Fibroblast of skin of left quadriceps (primary cell): ENCODE measurements around the gene UTP15.
A peak's percentile ranks its signal among the peaks of the same experiment; 100 is the strongest.

ENCODE experiments used
- DNase-seq, 2 experiments: peaks; one replicate each; pipeline ENCODE4 v3.0.0-alpha.2; 2013; ENCODE audit warnings: low read depth in 2 of 2

Gene UTP15

GRCh38 chr5:73565969-73566547 lies 515 bp downstream of the UTP15 start:
- no peak for DNase-seq

DNA sequence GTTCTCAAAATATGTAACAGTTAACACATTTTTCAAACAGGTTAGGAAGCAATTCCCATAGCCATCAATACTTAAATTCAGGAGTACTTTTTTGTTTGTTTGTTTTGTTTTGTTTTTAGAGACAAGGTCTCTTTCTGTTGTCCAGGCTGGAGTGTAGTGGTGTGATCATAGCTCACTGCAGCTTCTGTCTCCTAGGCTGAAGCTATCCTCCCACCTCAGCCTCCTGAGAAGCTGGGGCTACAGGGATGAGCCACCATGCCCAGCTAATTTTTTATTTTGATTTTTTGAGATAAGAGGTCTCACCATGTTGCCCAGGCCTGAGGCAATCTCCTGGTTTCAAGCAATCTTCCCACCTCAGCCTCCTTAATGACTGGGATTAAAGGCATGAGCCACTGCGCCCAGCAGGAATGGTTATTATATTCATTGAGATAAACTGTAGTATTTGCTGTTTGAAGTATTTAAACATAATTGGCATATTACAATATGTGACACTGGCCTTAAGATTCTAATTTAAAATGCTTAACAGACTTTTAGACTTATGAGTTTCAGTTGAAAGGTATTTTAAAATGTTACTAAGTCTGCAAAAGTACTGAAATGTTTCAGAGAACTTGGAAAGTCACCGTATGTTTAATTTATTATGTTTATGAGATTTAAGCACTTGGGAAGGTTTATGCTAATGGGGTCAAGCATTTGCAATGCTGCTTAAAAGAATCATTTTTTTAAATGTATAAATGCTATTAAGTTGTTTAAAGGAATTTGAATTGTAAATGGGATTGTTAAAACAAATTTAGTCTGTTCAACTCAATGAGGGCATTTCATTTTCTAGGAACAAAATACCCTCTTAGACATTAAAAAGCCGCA lies 17.0 kb downstream of the UTP15 start:
- no peak for DNase-seq

DNA sequence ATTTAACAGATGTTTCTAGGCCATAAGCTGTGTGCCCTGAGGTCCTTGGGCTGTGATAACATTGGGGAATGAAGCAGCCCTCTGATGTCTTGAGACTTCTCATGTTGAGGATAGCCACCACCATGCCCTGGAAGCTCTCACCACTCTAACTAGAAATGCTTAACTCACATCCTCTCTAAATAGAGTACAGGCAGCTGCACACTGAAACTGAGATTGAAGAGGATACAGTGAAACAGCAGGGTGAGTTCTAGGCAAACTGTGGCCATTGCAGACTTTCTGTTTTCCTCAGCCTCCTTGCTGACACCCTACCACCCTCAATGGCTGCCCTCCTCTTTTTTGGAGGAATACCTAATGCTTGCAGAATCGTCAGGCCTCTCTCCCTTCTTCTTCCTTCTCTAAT lies 22.4 kb downstream of the UTP15 start:
- DNase-seq: no peak

DNA sequence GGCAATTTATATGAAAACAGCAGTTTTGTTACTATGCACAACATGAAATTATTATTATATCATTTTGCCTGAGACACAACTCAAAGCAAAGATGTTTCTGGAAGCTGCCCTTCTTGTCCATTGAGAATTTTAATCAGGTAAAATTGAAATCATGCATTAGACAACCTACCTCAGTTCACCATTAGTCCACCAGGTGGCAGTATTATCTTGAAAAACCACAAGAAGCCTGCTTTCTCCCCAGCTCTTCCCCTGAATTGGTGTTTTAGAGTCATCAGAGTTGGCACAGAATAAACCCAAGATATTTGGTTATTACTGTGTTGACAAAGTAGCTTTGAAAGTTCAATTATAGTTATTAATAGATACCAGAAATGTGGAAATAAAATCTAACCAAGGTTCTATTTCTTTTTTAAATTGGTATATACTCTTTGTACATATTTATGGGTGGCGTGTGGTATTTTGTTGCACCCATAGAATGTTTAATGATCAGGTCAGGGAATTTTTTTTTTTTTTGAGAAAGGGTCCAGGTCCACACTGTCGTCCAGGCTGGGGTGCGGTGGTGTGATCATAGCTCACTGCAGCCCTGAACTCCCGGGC lies 25.7 kb downstream of the UTP15 start:
- peak; percentile 71 to 74 for DNase-seq

DNA sequence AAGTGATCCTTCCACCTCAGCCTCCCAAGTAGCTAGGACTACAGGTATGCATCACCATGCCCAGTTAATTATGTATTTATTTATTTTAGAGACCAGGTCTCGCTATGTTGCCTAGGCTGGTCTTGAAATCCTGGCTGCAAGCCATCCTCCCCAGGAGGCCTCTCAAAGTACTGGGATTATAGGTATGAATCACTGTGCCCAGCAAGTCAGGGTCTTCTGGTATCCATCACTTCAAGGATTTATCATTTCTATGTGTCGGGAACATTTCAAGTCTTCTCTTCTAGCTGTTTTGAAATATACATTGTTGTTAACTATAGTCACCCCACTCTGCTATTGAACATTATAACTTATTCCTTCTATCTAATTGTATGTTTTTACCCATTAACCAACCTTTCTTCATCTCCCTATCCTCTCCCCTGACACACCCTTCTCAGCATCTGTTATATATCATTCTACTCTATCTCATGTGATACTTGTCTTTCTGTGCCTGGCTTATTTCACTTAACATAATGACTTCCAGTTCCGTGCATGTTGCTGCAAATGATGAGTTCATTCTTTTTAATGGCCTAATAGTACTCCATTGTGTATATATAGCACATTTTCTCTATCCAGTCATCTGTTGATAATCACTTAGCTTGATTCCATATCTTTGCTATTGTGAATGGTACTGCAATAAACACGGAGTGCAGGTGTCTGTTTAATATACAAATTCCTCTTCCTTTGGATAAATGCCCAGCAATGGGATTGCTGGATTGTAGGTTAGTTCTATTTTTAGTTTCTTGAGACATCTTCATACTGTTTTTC lies 26.4 kb downstream of the UTP15 start:
- peak in 1 of 2 experiments; percentile 33 for DNase-seq

- peak in 1 of 2 experiments; percentile 28 for DNase-seq
These were observed 27.0 kb downstream of the UTP15 start for GRCh38 chr5:73592551-73592950.

- no peak for DNase-seq
These were observed 31.3 kb downstream of the UTP15 start for GRCh38 chr5:73596705-73597328.

DNA sequence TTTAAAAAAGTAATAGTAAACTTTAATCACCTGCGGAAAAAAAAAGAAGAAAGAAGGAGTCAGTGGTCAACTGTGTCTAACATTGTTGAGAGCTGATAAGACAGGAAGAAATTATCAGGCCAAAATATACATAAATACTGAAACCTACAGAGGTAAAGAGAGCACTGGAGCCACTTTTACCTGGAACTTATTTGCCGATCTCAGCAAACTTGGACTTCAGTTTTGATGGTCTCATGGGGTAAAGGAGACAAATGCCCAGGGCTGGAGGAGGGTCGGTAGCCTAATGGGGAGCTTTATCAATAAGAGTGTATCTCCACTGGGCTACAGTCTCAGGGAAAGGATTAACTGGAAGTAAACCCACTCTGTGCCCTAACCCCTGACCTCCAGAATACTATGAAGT lies 33.8 kb downstream of the UTP15 start:
- no peak for DNase-seq

GRCh38 chr5:73603998-73604397 lies 38.5 kb downstream of the UTP15 start:
- DNase-seq: no peak

DNA sequence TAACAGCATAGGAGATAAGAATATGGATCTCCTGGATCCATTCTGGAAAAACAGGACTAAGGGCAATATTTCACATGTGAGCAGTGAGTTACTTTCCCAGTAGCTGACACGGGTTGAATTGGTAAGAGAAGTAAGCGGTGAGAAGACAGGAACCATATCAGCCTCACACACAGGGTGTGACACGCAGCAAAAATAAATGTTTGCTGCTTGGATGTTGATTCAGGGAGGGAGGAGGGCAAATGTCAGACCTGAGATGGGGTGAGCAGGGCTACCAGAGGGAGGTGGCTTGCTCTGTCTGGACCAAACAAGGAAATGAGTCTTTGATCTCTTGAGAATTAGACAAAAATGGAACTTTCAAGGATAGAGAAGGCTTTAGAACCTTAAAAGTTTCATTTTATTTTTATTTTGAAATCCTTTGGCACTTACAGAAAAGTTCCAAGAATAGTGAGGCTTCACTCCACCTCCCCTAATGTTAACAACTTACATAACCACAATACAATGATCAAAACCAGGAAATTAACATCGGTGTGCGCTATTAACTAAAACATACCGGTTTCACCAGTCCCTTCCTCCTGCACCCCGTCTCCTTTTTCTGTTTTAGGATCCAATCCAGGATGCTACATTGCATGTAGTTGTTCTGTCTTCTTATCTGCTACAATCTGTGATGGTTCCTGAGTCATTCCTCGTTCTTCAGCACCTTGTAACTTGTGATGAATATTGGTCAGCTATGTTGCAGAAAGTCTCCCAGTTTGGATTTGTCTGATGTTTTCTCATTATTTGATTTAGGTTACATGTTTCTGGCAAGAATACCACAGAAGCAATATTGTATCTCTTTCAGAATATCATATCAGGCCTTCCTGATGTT lies 39.9 kb downstream of the UTP15 start:
- DNase-seq: no peak

GRCh38 chr5:73606206-73606753 lies 40.7 kb downstream of the UTP15 start:
- DNase-seq: no peak

DNA sequence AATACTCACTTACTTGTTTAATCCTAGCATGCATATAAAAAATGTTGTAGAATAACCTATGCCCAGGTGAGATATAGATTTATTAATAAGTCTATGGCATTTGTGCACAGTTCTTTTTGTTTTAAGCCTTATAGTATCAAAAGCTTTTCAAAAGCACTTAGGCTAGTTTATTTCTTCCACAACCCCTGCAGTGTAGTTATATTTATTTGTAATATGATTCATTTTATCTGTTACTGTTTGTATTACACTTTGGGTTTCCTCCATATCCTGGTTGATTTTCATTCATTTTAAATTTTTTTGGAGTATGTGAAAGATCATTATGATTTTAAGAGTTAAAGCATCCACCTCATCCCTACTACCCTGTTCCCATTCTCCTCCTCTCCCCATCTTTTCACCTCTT lies 41.7 kb downstream of the UTP15 start:
- no peak for DNase-seq

- DNase-seq: no peak
These were observed 47.3 kb downstream of the UTP15 start for GRCh38 chr5:73612799-73613198.

DNA sequence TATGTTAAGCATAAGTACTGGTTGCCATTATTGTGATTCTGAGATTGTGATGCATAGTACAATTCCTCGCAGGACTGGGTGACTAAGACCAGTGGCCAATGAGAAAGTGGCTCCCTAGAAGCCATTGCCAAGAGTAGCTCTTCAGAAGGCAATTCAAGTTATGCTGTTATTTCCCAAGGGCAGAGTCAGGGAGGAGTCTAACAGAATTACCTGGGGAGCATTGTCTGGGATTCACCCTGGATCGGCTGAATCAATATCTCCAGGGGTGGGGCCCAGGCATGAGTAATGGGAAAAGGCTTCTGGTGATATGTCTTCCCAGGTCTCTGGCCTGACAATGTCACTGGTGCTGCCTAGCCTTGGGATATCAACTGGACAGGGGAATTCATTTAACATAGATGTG lies 49.5 kb downstream of the UTP15 start:
- no peak for DNase-seq

DNA sequence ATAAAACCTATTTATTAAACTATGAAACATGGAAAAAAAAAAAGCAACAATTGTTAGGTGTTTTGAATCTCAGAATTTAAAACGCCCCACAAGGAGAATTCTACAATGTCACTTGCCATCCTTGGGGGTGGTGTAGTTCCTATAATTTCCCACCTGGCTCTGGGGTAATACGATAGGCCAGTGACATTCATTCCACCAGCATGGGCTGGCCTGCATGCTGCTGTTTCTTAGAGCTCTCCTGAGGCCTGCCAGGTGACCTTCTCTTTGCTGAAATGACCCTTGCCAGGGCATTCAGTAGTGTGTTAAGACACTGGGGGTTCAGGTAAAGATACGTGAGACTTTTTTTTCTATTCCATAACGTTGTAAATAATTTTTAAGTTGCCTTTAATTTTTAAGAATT lies 50.4 kb downstream of the UTP15 start:
- no peak for DNase-seq

DNA sequence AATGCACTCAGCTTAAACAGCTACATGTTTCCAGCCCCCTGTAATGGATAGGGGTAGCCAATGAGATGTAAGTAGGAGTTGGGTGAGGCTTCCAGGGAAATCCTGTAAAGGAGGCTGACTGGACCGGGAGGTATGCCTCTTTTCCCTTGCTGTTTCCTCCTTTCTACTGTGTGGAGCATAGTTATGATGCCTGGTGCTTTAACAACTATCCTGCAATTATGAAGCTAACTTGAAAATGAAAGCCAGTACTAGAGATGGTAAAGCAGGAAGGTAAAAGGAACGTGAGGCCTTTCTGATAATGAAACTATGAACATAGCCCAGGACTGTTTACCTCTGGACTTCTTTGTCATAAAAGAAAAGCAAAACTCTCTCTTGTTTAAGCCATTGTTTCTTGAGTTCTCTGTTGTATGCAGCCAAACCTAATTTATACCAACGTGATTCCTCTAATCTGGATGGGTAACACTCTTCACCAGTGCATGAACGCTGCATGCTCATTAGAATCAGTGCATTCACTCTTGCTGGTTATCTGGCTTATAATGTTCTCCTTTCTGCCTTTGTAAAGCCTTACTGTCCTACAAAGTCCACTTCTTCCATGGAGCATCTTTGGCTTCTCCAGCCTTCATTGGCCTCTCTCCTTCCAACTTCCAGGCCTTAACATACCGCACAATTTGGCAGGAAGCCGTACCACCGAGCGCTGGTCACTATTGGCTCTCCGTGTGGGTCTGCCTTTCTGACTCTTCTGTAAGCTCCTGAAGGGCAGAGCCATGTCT lies 52.2 kb downstream of the UTP15 start:
- no peak for DNase-seq

- no peak for DNase-seq
These were observed 54.2 kb downstream of the UTP15 start for GRCh38 chr5:73619606-73620333.

DNA sequence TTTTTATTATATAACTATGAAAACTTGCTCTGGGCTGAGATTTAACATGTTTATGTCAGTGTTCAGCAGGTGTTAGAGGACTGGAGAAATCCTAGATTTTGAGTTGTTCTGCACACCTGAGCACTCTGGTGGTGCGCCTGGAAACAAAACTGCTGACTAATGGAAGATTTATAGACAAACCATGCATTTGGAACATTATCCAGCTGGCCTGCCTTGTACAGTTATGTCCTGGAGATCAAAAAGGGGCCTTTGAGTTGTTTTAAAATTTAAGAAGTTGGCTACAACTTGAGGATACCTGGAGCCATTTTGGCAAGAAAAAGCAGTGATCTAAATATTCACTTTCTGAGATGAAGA lies 54.8 kb downstream of the UTP15 start:
- DNase-seq: no peak

DNA sequence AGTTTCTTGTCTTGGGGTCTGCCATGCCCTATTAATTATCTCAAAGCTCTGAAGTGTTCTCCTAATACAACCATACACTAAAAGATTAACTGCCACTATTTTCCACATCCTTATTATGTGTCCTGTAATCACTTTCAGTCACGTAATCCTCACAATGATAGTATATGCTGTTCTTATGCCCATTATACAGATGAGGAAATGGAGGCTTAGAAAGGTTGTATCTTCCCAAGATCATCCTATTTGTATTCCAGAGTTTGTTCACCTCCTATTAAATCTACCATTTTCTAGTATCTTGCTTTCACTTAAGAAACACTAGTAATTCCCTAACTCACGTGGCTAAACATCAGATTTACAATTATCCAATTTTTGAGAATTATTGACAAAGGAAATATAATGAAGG lies 57.5 kb downstream of the UTP15 start:
- DNase-seq: no peak
